Measurements from ENCODE around the gene KCNJ15.

The KCNJ15 gene

DNA sequence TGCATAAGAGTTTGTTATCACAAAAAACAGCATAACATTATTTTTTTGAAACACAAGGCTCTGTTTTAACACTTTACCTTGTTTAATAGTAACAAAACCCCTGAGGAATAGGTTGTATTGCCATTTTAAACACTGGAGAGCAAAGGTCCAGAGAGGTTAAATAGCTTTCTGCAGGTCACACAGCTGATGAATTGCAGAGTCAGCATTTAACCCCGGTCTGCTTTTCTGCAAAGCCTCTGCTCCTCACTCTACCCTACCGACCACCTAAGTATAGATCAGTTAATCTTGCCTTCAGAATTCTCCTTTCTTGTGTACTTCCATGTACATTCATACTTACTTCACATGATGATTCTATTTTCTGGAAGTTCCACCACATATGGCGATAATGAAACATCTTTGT is 42.0 kb downstream of the KCNJ15 start:
- in situ Hi-C loops (cut with MboI; ENCODE audit: low pct_unique_long_range_greater_than_20kb, low sequenced_read_pairs, unreplicated experiment) = no loop called here
- TF ChIP-seq, protein P1, sequence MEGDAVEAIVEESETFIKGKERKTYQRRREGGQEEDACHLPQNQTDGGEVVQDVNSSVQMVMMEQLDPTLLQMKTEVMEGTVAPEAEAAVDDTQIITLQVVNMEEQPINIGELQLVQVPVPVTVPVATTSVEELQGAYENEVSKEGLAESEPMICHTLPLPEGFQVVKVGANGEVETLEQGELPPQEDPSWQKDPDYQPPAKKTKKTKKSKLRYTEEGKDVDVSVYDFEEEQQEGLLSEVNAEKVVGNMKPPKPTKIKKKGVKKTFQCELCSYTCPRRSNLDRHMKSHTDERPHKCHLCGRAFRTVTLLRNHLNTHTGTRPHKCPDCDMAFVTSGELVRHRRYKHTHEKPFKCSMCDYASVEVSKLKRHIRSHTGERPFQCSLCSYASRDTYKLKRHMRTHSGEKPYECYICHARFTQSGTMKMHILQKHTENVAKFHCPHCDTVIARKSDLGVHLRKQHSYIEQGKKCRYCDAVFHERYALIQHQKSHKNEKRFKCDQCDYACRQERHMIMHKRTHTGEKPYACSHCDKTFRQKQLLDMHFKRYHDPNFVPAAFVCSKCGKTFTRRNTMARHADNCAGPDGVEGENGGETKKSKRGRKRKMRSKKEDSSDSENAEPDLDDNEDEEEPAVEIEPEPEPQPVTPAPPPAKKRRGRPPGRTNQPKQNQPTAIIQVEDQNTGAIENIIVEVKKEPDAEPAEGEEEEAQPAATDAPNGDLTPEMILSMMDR (IDR thresholded peaks at IDR 0.05; ENCODE audit: extremely low read depth, insufficient read depth, missing control alignments) = no peak
- no peak for DNase-seq (ENCODE audit: low spot score)

DNA sequence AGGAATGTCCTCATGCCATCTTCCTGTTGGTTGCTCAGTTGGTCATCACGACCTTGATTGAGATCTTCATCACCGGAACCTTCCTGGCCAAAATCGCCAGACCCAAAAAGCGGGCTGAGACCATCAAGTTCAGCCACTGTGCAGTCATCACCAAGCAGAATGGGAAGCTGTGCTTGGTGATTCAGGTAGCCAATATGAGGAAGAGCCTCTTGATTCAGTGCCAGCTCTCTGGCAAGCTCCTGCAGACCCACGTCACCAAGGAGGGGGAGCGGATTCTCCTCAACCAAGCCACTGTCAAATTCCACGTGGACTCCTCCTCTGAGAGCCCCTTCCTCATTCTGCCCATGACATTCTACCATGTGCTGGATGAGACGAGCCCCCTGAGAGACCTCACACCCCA is 42.9 kb downstream of the KCNJ15 start:
- DNase-seq (ENCODE audit: low spot score) = no peak
- in situ Hi-C loops (cut with MboI; ENCODE audit: low pct_unique_long_range_greater_than_20kb, low sequenced_read_pairs, unreplicated experiment) = no loop called here
- TF ChIP-seq, protein P1 (IDR thresholded peaks at IDR 0.05; ENCODE audit: extremely low read depth, insufficient read depth, missing control alignments) = no peak

DNA sequence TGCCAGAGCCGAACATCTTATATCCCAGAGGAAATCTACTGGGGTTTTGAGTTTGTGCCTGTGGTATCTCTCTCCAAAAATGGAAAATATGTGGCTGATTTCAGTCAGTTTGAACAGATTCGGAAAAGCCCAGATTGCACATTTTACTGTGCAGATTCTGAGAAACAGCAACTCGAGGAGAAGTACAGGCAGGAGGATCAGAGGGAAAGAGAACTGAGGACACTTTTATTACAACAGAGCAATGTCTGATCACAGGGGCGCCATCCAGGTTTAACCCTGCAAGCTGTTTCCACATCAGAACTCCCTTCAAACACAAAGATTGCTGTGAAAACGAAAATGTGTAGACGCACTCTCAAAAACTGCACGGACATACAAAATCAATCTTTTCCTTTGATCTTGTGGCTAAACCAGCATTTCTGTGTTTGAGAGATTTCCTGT is 43.4 kb downstream of the KCNJ15 start:
- DNase-seq (ENCODE audit: low spot score) = no peak
- in situ Hi-C loops (cut with MboI; ENCODE audit: low pct_unique_long_range_greater_than_20kb, low sequenced_read_pairs, unreplicated experiment) = no loop called here
- TF ChIP-seq, protein P1 (IDR thresholded peaks at IDR 0.05; ENCODE audit: extremely low read depth, insufficient read depth, missing control alignments) = no peak

DNA sequence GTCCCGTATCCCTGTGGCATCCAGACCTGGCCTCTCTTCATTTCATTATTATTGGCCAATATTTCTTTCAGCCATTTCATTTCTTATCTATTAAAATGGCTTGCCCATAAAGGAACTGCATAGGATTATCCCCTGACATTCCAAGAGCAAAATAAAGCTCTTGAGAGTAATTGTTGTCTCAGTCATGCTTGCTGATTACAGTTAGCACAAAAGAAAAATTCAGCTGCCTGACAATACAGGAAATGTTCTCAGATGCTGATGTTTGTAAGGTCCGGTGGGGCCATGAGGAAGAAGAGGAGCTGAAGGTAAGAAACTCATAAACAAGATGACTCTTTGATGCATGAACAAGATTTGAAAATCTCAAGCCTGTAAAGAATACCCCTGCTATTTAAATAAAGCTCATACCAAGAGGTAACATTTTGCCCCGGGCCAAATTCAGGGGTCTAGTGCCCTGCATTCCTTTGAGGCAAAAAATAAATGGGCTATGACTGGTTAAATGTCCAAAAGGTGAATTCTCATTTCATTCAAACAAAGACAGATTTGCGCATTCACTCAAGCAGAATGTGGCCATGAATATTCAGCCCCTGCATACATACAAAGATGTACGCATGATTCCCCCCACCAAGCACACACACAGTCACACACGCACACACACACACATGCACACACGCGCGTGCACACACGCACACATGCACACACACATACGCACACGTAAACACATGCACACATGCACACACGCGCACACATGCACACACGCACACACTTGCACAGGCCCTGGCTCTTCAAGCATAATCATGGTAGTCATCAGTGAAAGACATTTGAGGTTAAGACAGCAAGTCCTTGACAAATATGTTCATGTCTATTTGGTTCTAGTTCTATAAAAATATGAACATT is 44.8 kb downstream of the KCNJ15 start:
- in situ Hi-C loops (cut with MboI; ENCODE audit: low pct_unique_long_range_greater_than_20kb, low sequenced_read_pairs, unreplicated experiment) = no loop called here
- DNase-seq (ENCODE audit: low spot score) = no peak
- TF ChIP-seq, protein P1 (IDR thresholded peaks at IDR 0.05; ENCODE audit: extremely low read depth, insufficient read depth, missing control alignments) = no peak

DNA sequence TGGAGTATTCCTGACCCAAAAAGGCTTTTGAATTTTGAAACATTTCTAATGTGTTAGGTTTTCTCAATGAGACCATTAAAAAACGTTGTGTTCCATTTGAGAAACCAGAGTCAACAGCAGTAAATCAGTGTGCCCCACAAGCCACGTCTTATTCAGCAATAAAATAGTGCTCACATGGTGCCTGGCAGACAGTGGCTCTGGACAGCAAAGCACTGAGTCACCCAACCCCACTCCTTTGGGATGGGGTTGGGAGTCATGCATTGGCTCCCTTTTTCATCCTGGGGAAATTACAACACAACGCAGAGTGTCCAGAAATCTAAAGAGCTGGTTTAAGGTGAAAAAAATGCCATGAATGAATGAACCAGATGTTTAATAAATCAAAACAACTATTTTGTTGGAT is 46.5 kb downstream of the KCNJ15 start:
- TF ChIP-seq, protein P1 (IDR thresholded peaks at IDR 0.05; ENCODE audit: extremely low read depth, insufficient read depth, missing control alignments) = no peak
- DNase-seq (ENCODE audit: low spot score) = no peak
- in situ Hi-C loops (cut with MboI; ENCODE audit: low pct_unique_long_range_greater_than_20kb, low sequenced_read_pairs, unreplicated experiment) = no loop called here

DNA sequence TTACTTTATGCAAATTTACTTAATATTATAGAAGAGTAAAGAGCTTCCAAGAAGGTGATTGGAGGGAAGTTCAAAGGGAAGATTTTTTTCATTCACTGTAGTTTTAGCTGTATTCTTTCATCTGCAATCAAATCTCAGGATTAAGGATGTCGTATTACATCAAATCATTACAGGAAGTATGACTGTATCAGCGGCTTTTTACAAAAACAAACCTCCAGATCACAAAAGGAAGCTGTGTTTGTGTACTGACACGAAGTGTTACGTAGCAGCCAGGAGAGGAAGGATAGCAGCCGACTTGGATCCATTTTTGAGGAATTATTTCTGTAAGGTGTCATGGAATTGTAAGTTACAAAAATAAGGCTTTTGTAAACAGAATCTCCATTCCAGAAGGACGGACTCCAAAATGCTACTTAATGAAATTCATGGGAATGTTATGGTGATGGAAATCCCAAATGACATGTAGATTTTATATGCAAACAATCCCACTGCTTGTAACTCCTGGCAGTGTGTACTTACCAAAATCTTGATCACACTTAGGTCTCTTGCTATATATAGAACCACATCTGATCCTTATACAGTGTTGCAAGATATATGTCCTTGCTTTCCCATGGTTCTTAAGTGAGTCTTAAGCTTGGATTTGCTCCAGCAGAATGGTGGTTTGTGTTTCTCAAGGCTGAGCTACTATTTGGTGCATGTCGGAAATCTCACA is 49.8 kb downstream of the KCNJ15 start:
- DNase-seq (ENCODE audit: low spot score) = no peak
- in situ Hi-C loops (cut with MboI; ENCODE audit: low pct_unique_long_range_greater_than_20kb, low sequenced_read_pairs, unreplicated experiment) = no loop called here
- TF ChIP-seq, protein P1 (IDR thresholded peaks at IDR 0.05; ENCODE audit: extremely low read depth, insufficient read depth, missing control alignments) = no peak
